ENCODE measurements around the gene RAB10.

Gene RAB10

DNA sequence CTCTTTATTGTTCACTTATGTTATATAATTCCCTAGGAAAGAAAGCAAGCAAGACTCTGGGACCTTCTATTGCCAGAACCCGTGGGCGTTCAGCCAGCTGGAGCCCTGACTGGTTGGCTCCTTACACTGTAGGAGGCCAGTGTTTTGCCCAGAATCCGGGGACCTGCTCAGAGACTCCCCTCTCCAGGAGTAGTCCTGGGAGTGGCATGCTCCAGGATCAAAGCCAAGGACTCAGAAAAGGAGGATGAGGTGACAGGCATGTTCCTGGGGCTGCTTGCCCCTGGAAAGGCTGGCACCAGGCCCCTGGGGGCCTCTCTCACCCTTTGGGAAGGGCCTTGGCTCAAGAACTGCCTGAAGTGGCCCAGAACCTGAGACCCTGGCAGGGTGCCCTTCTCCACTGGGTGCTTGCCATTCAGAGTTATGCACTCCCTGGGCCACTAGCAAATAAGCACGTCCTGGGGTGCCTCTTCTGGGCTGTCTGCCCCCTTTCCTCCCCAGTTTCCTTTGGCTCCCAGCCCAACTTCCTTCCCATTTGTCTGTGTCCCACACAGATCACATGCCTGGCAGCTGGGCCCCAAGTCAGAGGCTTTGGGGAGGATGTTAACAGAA is 32.0 kb upstream of the RAB10 start:
- Histone ChIP-seq H3K9me3 (ENCODE audit: control insufficient read depth, low read length) (no peaks in the 10 kb centered on the region), H3K36me3 (ENCODE audit: control insufficient read depth, insufficient read depth, low read length) (no peaks in the 10 kb centered on the region), H3K27ac (ENCODE audit: low read depth, low read length, severe bottlenecking) (no peak overlapping the region), H3K4me1 (ENCODE audit: control insufficient read depth, insufficient read depth, low read length, poor library complexity, severe bottlenecking) (peaks cover 7% of the 10 kb centered on the region), H3K4me3 (ENCODE audit: extremely low read depth, insufficient read depth, low read length, poor library complexity, severe bottlenecking) (no peak overlapping the region)
- 76 to 86% methylated on average over 1 to 4 of the region's 4 CpGs for WGBS, 2 experiments (ENCODE audit: insufficient coverage in 2 of 2)

DNA sequence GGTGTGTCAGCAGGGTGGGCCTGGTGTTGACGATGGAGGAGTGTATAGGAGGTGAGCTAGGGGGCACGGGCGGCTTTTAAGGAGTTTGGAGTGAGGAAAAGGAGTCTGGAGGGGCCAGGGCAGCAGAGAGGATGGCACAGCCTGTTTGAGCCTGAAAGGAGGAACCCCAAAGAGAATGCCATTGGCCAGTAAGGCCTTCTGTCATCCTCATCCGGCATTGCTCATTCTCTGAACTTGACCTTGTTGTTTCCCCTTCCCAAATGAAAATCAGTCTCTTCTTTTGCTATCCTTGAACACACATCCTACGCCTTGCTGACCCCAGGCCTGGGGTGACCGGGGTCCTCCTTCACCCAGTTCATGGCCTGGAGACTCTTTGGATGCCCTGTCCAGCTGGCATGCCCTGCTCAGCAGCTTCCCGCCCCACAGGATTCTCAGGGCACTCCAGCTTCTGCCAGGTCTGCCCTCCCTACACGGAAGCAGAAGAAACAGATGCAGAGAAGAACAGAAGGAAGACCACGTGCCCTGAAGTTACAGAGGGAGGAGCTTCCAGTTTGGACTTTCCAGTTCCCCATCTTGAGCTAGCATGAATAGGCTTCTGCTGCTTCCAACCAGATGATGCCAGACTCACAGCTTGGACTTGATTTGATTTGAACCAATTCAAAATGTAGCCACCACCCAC is 31.1 kb upstream of the RAB10 start:
- H3K4me1 ChIP-seq (ENCODE audit: control insufficient read depth, insufficient read depth, low read length, poor library complexity, severe bottlenecking): peaks cover 7% of the 10 kb centered on the region
- H3K27ac ChIP-seq (ENCODE audit: low read depth, low read length, severe bottlenecking): no peak overlapping the region
- no peak overlapping the region for H3K4me3 ChIP-seq (ENCODE audit: extremely low read depth, insufficient read depth, low read length, poor library complexity, severe bottlenecking)
- H3K36me3 ChIP-seq (ENCODE audit: control insufficient read depth, insufficient read depth, low read length): no peaks in the 10 kb centered on the region
- 88 to 97% methylated on average over 8 to 9 of the region's 9 CpGs for WGBS, 2 experiments (ENCODE audit: insufficient coverage in 2 of 2)
- H3K9me3 ChIP-seq (ENCODE audit: control insufficient read depth, low read length): no peaks in the 10 kb centered on the region

DNA sequence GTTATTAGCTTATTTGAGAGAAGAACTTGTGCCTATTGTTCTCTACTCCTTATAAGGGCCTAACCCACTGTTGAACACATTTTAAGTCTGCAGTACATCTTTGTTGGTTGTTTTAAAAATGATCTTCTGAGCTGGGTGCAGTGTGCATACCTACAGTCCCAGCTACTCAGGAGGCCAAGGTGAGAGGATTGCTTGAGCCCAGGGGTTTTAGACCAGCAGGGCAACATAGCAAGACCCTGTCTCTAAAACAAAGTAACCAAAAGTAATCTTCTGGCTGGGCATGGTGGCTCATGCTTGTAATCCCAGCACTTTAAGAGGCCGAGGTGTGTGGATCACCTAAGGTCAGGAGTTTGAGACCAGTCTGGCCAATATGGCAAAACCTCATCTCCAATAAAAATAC is 25.8 kb upstream of the RAB10 start:
- Histone ChIP-seq H3K36me3 (ENCODE audit: control insufficient read depth, insufficient read depth, low read length) (no peaks in the 10 kb centered on the region), H3K9me3 (ENCODE audit: control insufficient read depth, low read length) (no peaks in the 10 kb centered on the region), H3K4me1 (ENCODE audit: control insufficient read depth, insufficient read depth, low read length, poor library complexity, severe bottlenecking) (peaks cover 18% of the 10 kb centered on the region), H3K27ac (ENCODE audit: low read depth, low read length, severe bottlenecking) (no peak overlapping the region), H3K4me3 (ENCODE audit: extremely low read depth, insufficient read depth, low read length, poor library complexity, severe bottlenecking) (no peak overlapping the region)
- WGBS, 2 experiments (ENCODE audit: insufficient coverage in 2 of 2): 86 to 100% methylated on average over 1 of the region's 1 CpG

DNA sequence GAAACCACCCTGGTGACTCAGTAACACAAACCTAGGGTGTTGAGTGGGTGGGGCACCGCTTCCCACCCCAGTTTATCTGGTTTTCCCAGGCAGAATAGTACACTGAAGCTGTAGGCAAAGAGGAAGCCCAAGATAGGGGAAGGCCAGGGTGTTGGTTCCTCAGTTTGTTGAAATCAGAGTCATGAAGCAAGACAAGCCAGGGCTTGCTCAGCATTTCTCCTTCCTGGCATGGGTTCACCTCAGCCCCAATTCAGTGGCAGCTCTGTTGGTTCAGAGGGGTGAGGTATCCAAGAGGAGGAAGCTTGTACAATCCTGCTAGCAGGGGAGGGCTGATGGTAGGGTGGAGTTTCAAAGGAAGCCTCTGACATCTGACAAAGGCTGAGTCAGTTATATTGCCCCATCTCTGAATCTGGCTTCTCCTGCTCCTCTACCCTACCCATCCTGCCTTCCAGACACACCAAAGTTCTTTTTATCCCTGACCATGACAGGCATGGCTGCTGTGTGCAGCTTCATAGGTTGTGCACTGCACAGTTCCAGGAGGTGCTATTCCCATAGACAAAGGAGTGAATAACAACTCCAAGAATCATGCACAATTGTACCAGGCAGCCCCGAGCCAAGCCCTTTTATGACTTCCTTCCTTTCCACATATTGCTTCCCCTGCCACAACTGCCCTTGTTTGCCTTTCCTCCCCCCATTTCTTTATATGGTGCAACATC is 24.9 kb upstream of the RAB10 start:
- Histone ChIP-seq H3K4me3 (ENCODE audit: extremely low read depth, insufficient read depth, low read length, poor library complexity, severe bottlenecking) (no peak overlapping the region), H3K4me1 (ENCODE audit: control insufficient read depth, insufficient read depth, low read length, poor library complexity, severe bottlenecking) (peaks cover 18% of the 10 kb centered on the region), H3K27ac (ENCODE audit: low read depth, low read length, severe bottlenecking) (no peak overlapping the region), H3K36me3 (ENCODE audit: control insufficient read depth, insufficient read depth, low read length) (no peaks in the 10 kb centered on the region), H3K9me3 (ENCODE audit: control insufficient read depth, low read length) (no peaks in the 10 kb centered on the region)
- 73 to 94% methylated on average over 1 of the region's 2 CpGs for WGBS, 2 experiments (ENCODE audit: insufficient coverage in 2 of 2)

DNA sequence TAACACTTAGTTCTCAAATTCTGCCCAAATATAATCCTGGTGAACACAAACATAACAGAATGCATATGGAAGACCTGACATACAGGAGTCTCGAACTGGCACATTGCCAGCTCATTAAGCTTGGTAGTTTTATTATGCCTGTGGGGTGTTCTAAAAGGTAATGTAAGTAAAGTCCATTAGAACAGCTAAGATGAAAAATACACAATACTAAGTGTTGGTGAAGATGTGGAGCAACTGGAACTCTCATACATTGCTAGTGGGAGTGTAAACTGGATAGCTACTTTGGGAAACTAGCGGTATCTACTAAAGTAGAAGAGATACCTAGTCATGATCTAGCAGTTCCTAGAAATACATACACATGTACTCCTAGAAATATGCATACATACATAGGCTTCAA is 24.3 kb upstream of the RAB10 start:
- WGBS, 2 experiments (ENCODE audit: insufficient coverage in 2 of 2): 86% methylated on average over 1 of the region's 2 CpGs; no CpG with 5 or more reads in 1 of the 2 experiments
- Histone ChIP-seq H3K4me3 (ENCODE audit: extremely low read depth, insufficient read depth, low read length, poor library complexity, severe bottlenecking) (no peak overlapping the region), H3K9me3 (ENCODE audit: control insufficient read depth, low read length) (no peaks in the 10 kb centered on the region), H3K36me3 (ENCODE audit: control insufficient read depth, insufficient read depth, low read length) (no peaks in the 10 kb centered on the region), H3K27ac (ENCODE audit: low read depth, low read length, severe bottlenecking) (no peak overlapping the region), H3K4me1 (ENCODE audit: control insufficient read depth, insufficient read depth, low read length, poor library complexity, severe bottlenecking) (peaks cover 18% of the 10 kb centered on the region)

DNA sequence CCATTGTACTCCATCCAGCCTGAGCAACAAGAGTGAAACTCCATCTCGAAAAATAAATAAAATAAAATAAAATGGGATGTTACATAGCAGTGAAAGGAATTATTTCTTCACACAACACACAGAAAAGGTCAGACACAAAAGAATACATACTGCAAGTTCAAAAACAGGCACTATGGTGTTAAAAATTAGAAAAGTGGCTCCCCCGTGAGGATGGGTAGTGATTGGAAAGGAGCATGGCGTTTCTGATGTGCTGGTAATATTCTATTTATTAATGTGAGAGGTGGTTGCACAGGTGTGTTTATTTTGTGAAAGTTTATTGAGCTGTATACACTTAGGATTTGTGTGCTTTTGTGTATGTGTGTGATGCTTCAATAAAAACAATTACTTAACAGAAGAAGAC is 22.9 kb upstream of the RAB10 start:
- Histone ChIP-seq H3K4me1 (ENCODE audit: control insufficient read depth, insufficient read depth, low read length, poor library complexity, severe bottlenecking) (peaks cover 16% of the 10 kb centered on the region), H3K27ac (ENCODE audit: low read depth, low read length, severe bottlenecking) (no peak overlapping the region), H3K4me3 (ENCODE audit: extremely low read depth, insufficient read depth, low read length, poor library complexity, severe bottlenecking) (no peak overlapping the region), H3K36me3 (ENCODE audit: control insufficient read depth, insufficient read depth, low read length) (no peaks in the 10 kb centered on the region), H3K9me3 (ENCODE audit: control insufficient read depth, low read length) (no peaks in the 10 kb centered on the region)
- WGBS, 2 experiments (ENCODE audit: insufficient coverage in 2 of 2): 88 to 100% methylated on average over 2 of the region's 3 CpGs

DNA sequence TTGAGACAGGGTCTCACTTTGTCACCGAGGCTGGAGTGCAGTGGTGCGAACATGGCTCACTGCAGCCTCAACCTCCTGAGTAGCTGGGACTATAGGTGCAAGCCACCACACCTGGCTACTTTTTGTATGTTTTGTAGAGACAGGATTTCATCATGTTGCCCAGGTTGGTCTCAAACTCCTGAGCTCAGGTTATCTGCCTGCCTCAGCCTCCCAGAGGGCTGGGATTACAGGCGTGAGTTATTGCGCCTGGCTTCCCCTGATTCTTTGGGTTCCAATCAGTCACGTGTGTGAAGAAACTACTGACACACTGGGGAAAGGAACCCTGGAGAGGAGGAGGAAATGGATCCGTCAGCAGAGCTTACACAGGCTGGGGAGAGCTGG is 22.3 kb upstream of the RAB10 start:
- H3K9me3 ChIP-seq (ENCODE audit: control insufficient read depth, low read length): no peaks in the 10 kb centered on the region
- no peak overlapping the region for H3K4me3 ChIP-seq (ENCODE audit: extremely low read depth, insufficient read depth, low read length, poor library complexity, severe bottlenecking)
- peak overlapping the region; percentile 58 for H3K27ac ChIP-seq (ENCODE audit: low read depth, low read length, severe bottlenecking)
- H3K4me1 ChIP-seq (ENCODE audit: control insufficient read depth, insufficient read depth, low read length, poor library complexity, severe bottlenecking): peaks cover 16% of the 10 kb centered on the region
- no peaks in the 10 kb centered on the region for H3K36me3 ChIP-seq (ENCODE audit: control insufficient read depth, insufficient read depth, low read length)
- WGBS, 2 experiments (ENCODE audit: insufficient coverage in 2 of 2): 60 to 84% methylated on average over 5 to 6 of the region's 6 CpGs

DNA sequence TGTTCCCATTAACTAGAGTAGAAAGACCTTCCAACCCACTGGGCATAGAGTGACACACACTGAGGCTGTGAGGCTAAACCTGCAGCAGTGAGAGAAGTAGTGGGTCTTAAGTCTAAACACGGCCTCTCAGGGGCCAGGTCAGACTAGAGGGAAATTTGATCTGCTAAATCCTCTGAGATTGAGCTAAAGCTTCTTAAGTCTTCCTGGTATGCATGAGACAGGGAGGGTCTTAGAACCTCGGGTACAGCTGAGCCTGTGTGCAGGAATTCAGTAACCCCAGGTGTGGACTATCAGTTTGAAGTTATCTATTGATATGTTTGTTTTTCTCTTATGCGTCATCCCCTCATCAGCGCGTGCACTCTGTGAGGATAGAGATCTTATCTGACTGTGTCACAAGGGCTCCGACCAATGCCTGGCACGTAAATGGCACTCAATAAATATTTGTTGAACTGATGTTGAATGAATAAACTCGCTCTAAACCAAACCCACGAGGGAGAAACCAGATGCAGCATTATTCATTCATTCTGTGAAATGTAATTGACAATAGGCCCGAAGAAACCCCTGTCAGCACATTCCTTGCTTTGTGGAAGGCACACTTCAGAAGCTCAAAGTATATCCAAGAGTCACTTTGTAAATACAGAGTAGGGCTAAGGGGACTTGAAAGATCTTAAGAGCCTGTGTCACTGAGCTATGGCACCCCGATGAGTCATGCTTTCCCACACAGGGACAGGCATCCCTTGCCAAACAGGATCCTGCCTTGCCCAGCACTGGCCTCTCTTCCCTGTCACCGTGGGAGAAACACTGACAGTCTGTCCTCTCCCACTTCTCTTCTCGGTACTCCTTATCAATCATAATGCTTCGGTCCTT is 21.7 kb upstream of the RAB10 start:
- H3K9me3 ChIP-seq (ENCODE audit: control insufficient read depth, low read length): no peaks in the 10 kb centered on the region
- WGBS, 2 experiments (ENCODE audit: insufficient coverage in 2 of 2): 59 to 70% methylated on average over 9 to 11 of the region's 14 CpGs
- H3K36me3 ChIP-seq (ENCODE audit: control insufficient read depth, insufficient read depth, low read length): no peaks in the 10 kb centered on the region
- no peak overlapping the region for H3K4me3 ChIP-seq (ENCODE audit: extremely low read depth, insufficient read depth, low read length, poor library complexity, severe bottlenecking)
- peaks cover 16% of the 10 kb centered on the region for H3K4me1 ChIP-seq (ENCODE audit: control insufficient read depth, insufficient read depth, low read length, poor library complexity, severe bottlenecking)
- peak overlapping the region; percentile 58 for H3K27ac ChIP-seq (ENCODE audit: low read depth, low read length, severe bottlenecking)

DNA sequence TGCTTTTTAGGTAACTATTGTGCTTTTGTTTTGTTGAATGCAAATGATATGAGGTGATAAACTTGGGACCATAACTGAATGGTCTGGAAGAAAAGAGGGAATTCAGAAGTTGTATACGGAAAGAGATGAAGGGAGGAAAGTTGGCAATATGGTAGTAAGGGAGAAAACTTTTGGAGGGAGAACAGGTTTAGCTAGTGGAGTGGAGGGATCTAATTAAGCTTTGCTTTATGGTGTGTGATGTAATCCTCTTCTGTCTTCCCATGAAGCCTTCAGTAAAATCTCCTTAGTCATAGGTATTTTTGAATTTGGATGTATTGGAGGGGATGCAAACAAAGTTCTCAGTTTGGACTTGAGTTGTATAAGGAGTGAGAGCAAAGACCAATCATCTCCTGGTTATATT is 20.2 kb upstream of the RAB10 start:
- H3K4me1 ChIP-seq (ENCODE audit: control insufficient read depth, insufficient read depth, low read length, poor library complexity, severe bottlenecking): peaks cover 29% of the 10 kb centered on the region
- H3K9me3 ChIP-seq (ENCODE audit: control insufficient read depth, low read length): no peaks in the 10 kb centered on the region
- no peak overlapping the region for H3K4me3 ChIP-seq (ENCODE audit: extremely low read depth, insufficient read depth, low read length, poor library complexity, severe bottlenecking)
- 93 to 100% methylated on average over 1 of the region's 1 CpG for WGBS, 2 experiments (ENCODE audit: insufficient coverage in 2 of 2)
- no peaks in the 10 kb centered on the region for H3K36me3 ChIP-seq (ENCODE audit: control insufficient read depth, insufficient read depth, low read length)
- H3K27ac ChIP-seq (ENCODE audit: low read depth, low read length, severe bottlenecking): no peak overlapping the region

DNA sequence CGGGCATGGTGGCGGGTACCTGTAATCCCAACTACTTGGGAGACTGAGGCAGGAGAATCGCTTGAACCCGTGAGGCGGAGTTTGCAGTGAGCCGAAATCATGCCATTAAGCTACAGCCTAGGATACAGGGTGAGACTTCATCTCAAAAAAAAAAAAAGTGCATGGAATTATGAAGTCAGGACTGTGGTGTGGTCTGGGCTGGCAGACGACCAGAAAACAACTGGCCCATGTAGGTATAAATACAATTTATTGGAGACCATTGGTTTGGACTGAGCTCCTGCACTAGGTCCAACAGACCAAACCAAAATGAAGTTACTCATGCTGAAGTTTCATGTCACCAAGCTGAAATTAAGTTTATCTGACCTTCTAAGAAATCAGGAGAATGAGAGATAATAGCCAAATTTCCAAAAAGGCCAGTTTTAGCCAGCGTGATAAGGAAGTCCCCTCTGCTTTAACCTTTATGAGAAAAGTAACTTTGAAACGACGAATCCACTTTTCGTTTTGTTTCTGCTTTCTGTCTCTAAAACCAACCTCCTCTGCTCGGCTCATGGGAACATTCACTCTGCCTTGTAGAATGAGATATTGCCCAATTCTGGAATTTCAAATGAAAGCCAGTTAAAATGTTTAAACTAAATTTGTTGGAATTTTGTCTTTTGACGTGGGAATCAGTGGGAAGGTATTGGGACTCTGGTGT is 17.7 kb upstream of the RAB10 start:
- Histone ChIP-seq H3K4me1 (ENCODE audit: control insufficient read depth, insufficient read depth, low read length, poor library complexity, severe bottlenecking) (peaks cover 29% of the 10 kb centered on the region), H3K36me3 (ENCODE audit: control insufficient read depth, insufficient read depth, low read length) (no peaks in the 10 kb centered on the region), H3K9me3 (ENCODE audit: control insufficient read depth, low read length) (no peaks in the 10 kb centered on the region), H3K4me3 (ENCODE audit: extremely low read depth, insufficient read depth, low read length, poor library complexity, severe bottlenecking) (no peak overlapping the region), H3K27ac (ENCODE audit: low read depth, low read length, severe bottlenecking) (no peak overlapping the region)
- WGBS, 2 experiments (ENCODE audit: insufficient coverage in 2 of 2): 96% methylated on average over 8 to 11 of the region's 13 CpGs

All from mesodermal cell (in vitro differentiated cells).